GM23338 (cell line): Measurements from ENCODE around the gene DPP10.

Experiments used
- CTCF ChIP-seq, 2 experiments: fragments of 200-600 bp in 1 of 2; sonication (generic) in 1 of 2; conservative IDR thresholded peaks; 2 replicates each; pipeline versions ENCODE4 v1.5.1 to v1.6.1; 2016 to 2017; ENCODE audit warnings: antibody characterized with exemption in 2 of 2, low read depth in 2 of 2, mild to moderate bottlenecking in 2 of 2, moderate library complexity in 1 of 2
- ETS1 ChIP-seq: IDR thresholded peaks from 2 replicates; pipeline ENCODE4 v1.6.1; 2016; ENCODE audit warnings: antibody characterized with exemption
- EZH2 ChIP-seq: fragments of 200-600 bp; sonication (generic); IDR thresholded peaks from one replicate; pipeline ENCODE4 v1.8.0; 2017; ENCODE audit warnings: antibody characterized with exemption, mild to moderate bottlenecking, low read depth; ENCODE audit not compliant: unreplicated experiment
- POLR2AphosphoS5 ChIP-seq: IDR thresholded peaks from 2 replicates; pipeline ENCODE4 v1.6.1; 2016; ENCODE audit warnings: antibody characterized with exemption, low read depth

- TF ChIP-seq CTCF (conservative IDR thresholded peaks at IDR 0.05; ENCODE audit: low read depth in 2 of 2) (no peak), ETS1 (no peak), POLR2AphosphoS5 (no peak), EZH2 (no peak)
Measured at GRCh38 chr2:114450639-114451038, 8.2 kb downstream of the DPP10 start.
